Adrenal gland (tissue), 5 donors: ENCODE measurements around the gene NUMBL.

Source experiments
- CTCF ChIP-seq, 6 experiments: fragments of 450-650 bp in 4 of 6; fragments of 200-600 bp in 2 of 6; sonication (generic) in 1 of 6; IDR thresholded peaks; 1 replicate in 5 of 6; 2 replicates in 1 of 6; pipeline versions ENCODE4 v1.5.1 to v1.8.0; 2016 to 2021; ENCODE audit warnings: antibody characterized with exemption in 6 of 6, mild to moderate bottlenecking in 2 of 6, moderate library complexity in 1 of 6
- POLR2A ChIP-seq, 2 donors: fragments of 450-650 bp; IDR thresholded peaks; one replicate each; pipeline ENCODE4 v1.6.1; 2017; ENCODE audit warnings: antibody characterized with exemption in 2 of 2, mild to moderate bottlenecking in 2 of 2, moderate library complexity in 1 of 2
- donor health status: DM: no; HTN: no; CAD: no.

- TF ChIP-seq CTCF (IDR thresholded peaks at IDR 0.05), result no peak
- no peak for TF ChIP-seq POLR2A (IDR thresholded peaks at IDR 0.05)
Observed at GRCh38 chr19:40658031-40658430, 32.4 kb downstream of the NUMBL start.
